Heart left ventricle (tissue), 16 donors: ENCODE results near the gene SMYD1. TPM values are rescaled to one million over a fixed set of nuclear protein-coding genes. Genes with fewer than 3 reads are reported as not detected.

Source experiments
- ATAC-seq, 4 donors: fragments of 200-7000 bp; cut with Tn5 transposase; one replicate each; pipeline ENCODE4 v1.9.1; 2020 to 2022; ENCODE audit warnings: moderate library complexity in 4 of 4, mild to moderate bottlenecking in 3 of 4, moderate number of reproducible peaks in 1 of 4
- DNase-seq, 5 donors: peaks; one replicate each; pipeline ENCODE4 v3.0.0-alpha.2; 2020
- H3K27ac ChIP-seq, 12 donors: fragments of 200-600 bp; sonication (generic) in 4 of 12; one replicate each; pipeline versions ENCODE4 v1.5.0 to v1.8.0; 2016 to 2022; ENCODE audit warnings: mild to moderate bottlenecking in 2 of 12
- H3K27me3 ChIP-seq, 9 donors: fragments of 200-600 bp; sonication (generic) in 2 of 9; one replicate each; pipeline versions ENCODE4 v1.5.1 to v1.8.0; 2016 to 2022; ENCODE audit warnings: mild to moderate bottlenecking in 3 of 9
- H3K36me3 ChIP-seq, 9 donors: fragments of 200-600 bp; sonication (generic) in 2 of 9; one replicate each; pipeline versions ENCODE4 v1.5.0 to v1.8.0; 2018 to 2022; ENCODE audit warnings: mild to moderate bottlenecking in 2 of 9
- H3K4me1 ChIP-seq, 12 donors: fragments of 200-600 bp; sonication (generic) in 4 of 12; one replicate each; pipeline versions ENCODE4 v1.5.0 to v1.8.0; 2016 to 2022; ENCODE audit warnings: mild to moderate bottlenecking in 3 of 12
- H3K4me3 ChIP-seq, 12 donors: fragments of 200-600 bp; sonication (generic) in 4 of 12; one replicate each; pipeline versions ENCODE4 v1.5.0 to v1.8.0; 2017 to 2022; ENCODE audit warnings: mild to moderate bottlenecking in 9 of 12, moderate library complexity in 4 of 12
- H3K9me3 ChIP-seq, 12 donors: fragments of 200-600 bp; sonication (generic) in 4 of 12; one replicate each; pipeline versions ENCODE4 v1.5.0 to v1.8.0; 2016 to 2022; ENCODE audit warnings: mild to moderate bottlenecking in 1 of 12
- POLR2A ChIP-seq, 2 donors: fragments of 450-650 bp; IDR thresholded peaks; one replicate each; pipeline ENCODE4 v1.6.1; 2017; ENCODE audit warnings: antibody characterized with exemption in 2 of 2, mild to moderate bottlenecking in 2 of 2, moderate library complexity in 2 of 2
- WGBS, 4 donors: extraction: QIAGEN DNeasy Blood & Tissue Kit in 2 of 4; methylation state at CpG; one replicate each; pipeline versions ENCODE4 v1.1.5 to v1.1.7; 2013 to 2018; 5-methylcytosine and 5-hydroxymethylcytosine counted together
- intact Hi-C, 10 donors: fragments of 100-400 bp; cut with DNase I; formaldehyde crosslinking; loops; one replicate each; pipeline versions ENCODE4 v1.11.1 to v1.14.2; 2022
- polyA plus RNA-seq, 2 donors: library from polyadenylated mRNA; stranded (reverse); fragments of 200-250 nt; gene quantifications; one replicate each; pipeline ENCODE4 v1.2.3, GENCODE V29; 2013
- total RNA-seq, 9 donors: library from RNA; depleted of rRNA in 2 of 9; stranded (reverse); fragments of >200 nt in 2 of 9; fragmentation: NEBNext Ultra II Directional in 3 of 9; extraction: Animal tissue kit (Norgen Biotek cat#: 25700) in 3 of 9; gene quantifications; one replicate each; pipeline versions ENCODE4 v1.1.0 to v1.2.4, GENCODE V29; 2016 to 2023
- TF ChIP-seq, protein P1 (sequence below), 12 donors: fragments of 200-600 bp; sonication (generic) in 4 of 12; IDR thresholded peaks; one replicate each; pipeline versions ENCODE4 v1.5.0 to v1.8.0; 2018 to 2022; ENCODE audit warnings: antibody characterized with exemption in 12 of 12, mild to moderate bottlenecking in 5 of 12
- donor health status: ischemic (EF 13 %, LVEDD 7.1; RV severe dilation, severe dysfunction).
- donor health status: healthy with polysubstance abuse.
- donor health status: DM: no; HTN: yes; CAD: no.
- donor health status: DM: no; HTN: no; CAD: no.
- donor health status: ischemic (EF 25% LVEDD 6.9; RV normal size, moderate dysfunction).
- donor health status: ischemic (EF 25% LVEDD 5.7; RV mildly dilated, moderate dysfunction).
- donor health status: healthy.
- donor health status: DM: yes; HTN: yes; CAD: no.
- donor health status: ischemic (EF 35%, LVEDD 5.7; RV mildly dilated, moderate dysfunction).
- donor health status: nonischemic (EF 11% LVEDD 7.7; RV severe dilation, severe dysfunction).
- donor health status: DM: yes; HTN: yes; CAD: no.
- donor health status: PGD.
- donor health status: ischemic (EF 29% LVEDD 5.4; RV normal size, mild dysfunction).
- donor health status: nonischemic (EF 23%, LVEDD 6.1; RV moderate dilation, normal function).

SMYD1 gene
- total and polyA plus RNA-seq, 11 donors, result 132 to 658 (median 346) TPM

DNA sequence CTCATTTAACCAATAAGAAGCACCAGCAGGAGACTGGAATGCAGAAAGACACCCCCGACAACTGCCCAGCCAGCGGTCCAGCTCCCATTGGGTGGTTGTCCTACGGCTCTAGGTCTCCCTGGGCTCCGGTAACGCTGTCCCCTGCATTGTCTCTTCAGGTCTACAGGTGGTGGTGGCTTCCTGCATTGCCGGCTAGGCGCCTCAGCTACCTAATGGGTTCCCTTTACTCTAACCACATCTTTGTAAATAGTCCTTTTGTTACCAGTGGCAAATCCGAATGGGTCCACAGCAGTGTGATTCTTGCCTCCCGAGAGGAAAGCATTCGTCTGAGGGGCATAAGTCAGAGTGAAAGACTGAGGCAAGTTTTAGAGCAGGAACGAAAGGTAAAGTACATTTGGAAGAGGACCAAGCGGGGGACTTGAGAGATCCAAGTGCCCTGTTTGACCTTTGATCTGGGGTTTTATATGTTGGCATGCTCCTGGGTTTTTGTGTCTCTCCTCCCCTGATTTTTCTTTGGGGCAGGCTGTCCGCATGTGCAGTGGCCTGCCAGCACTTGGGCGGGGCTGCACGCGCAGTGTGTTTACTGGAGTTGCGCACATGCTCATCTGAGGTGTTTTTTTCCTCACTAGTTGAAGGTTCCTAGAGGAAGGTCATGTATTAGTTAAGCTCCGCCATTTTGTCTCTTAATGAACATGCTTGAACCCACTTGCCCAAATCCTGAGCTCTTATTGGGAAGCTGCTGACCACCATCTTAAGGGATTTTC, 49.2 kb downstream of the SMYD1 start:
- DNase-seq, result no peak

GRCh38 chr2:88117973-88118372, 50.3 kb downstream of the SMYD1 start:
- H3K4me1 ChIP-seq, result peaks cover 0 to 10% (median 0%) of the 10 kb centered on the region in 12 donors
- H3K27me3 ChIP-seq, result no peaks in the 10 kb centered on the region
- H3K9me3 ChIP-seq, result no peaks in the 10 kb centered on the region
- ATAC-seq (no peak), DNase-seq (no peak)
- no peak overlapping the region for H3K27ac ChIP-seq
- TF ChIP-seq, protein P1, sequence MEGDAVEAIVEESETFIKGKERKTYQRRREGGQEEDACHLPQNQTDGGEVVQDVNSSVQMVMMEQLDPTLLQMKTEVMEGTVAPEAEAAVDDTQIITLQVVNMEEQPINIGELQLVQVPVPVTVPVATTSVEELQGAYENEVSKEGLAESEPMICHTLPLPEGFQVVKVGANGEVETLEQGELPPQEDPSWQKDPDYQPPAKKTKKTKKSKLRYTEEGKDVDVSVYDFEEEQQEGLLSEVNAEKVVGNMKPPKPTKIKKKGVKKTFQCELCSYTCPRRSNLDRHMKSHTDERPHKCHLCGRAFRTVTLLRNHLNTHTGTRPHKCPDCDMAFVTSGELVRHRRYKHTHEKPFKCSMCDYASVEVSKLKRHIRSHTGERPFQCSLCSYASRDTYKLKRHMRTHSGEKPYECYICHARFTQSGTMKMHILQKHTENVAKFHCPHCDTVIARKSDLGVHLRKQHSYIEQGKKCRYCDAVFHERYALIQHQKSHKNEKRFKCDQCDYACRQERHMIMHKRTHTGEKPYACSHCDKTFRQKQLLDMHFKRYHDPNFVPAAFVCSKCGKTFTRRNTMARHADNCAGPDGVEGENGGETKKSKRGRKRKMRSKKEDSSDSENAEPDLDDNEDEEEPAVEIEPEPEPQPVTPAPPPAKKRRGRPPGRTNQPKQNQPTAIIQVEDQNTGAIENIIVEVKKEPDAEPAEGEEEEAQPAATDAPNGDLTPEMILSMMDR (IDR thresholded peaks at IDR 0.05), result no peak
- no peak for TF ChIP-seq POLR2A (IDR thresholded peaks at IDR 0.05)
- 86 to 95% (median 88%) methylated on average over 4 of the region's 4 CpGs for WGBS, 4 donors
- no peak overlapping the region for H3K4me3 ChIP-seq
- peaks cover 0 to 9% (median 0%) of the 10 kb centered on the region in 9 donors for H3K36me3 ChIP-seq
- intact Hi-C loops, result no loop called here

More for the DNA sequence above, 49.2 kb downstream of the SMYD1 start:
- Histone ChIP-seq H3K4me3 (no peak overlapping the region), H3K27ac (no peak overlapping the region), H3K36me3 (peaks cover 0 to 20% (median 0%) of the 10 kb centered on the region in 9 donors), H3K4me1 (peaks cover 0 to 10% (median 0%) of the 10 kb centered on the region in 12 donors), H3K9me3 (no peaks in the 10 kb centered on the region), H3K27me3 (no peaks in the 10 kb centered on the region)
- WGBS, 4 donors, result 90 to 95% (median 94%) methylated on average over 18 of the region's 18 CpGs
- intact Hi-C loops, result no loop called here
- TF ChIP-seq, protein P1 (IDR thresholded peaks at IDR 0.05), result no peak
- TF ChIP-seq POLR2A (IDR thresholded peaks at IDR 0.05), result no peak
- ATAC-seq, result no peak

DNA sequence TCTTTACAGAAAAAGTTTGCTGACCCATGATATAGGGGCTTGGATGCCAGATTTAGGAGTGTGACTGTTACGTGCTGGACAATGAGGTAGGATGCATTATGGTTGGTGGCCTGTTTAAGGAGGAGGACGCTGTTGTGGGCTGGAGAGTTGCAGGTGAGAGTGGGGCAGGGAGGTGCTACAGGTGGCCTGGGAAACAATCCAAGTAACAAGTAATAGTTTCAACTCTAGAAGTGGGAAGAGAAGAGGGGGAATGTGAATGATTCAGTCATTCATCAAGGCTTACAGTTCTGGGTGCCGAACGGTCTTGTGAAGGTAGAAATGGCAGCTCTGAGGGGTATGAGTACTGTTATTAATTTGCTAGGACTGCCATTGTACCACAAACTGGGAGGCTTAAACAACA, 54.1 kb downstream of the SMYD1 start:
- no peaks in the 10 kb centered on the region for H3K36me3 ChIP-seq
- H3K9me3 ChIP-seq, result no peaks in the 10 kb centered on the region
- H3K27ac ChIP-seq, result no peak overlapping the region
- intact Hi-C loops, result no loop called here
- H3K27me3 ChIP-seq, result no peaks in the 10 kb centered on the region
- no peak overlapping the region for H3K4me3 ChIP-seq
- 92 to 96% (median 94%) methylated on average over 4 of the region's 4 CpGs for WGBS, 4 donors
- no peaks in the 10 kb centered on the region for H3K4me1 ChIP-seq
- DNase-seq, result no peak
- TF ChIP-seq, protein P1 (IDR thresholded peaks at IDR 0.05), result no peak
- TF ChIP-seq POLR2A (IDR thresholded peaks at IDR 0.05), result no peak
- ATAC-seq, result no peak

DNA sequence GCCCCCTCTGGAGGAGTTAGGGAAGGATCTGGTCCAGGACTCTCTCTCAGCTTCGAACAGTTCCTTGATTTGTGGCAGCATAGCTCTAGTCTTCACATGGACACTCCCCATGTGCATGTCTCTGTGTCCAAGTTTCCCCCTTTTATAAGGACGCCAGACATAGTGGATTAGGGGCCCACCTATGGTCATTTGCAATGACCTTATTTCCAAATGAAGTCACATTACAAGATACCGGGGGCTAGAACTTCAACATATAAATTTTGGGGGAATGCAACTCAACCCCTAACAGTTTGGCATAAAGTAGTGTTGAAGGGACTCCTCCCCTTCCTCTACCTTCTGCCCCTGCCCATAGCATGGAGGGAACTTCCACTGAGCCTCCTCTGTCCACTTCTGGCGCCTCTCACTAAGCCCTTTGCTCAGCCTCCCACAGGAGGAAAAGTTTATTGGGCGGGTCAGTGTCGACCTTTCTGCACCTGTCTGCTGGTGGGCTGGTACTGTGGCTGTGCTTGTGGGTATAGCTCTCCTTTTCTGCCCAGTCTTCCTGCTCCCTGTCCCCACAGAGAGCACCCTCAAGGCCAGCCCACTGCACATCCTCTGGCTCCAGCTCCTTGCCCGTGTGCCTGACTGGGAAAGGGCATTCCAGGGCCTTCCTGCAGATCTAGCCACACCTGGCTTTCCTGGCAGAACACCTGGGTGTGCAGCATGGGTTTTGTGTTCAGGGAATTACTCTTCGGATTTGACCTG, 54.7 kb downstream of the SMYD1 start:
- Histone ChIP-seq H3K4me3 (no peak overlapping the region), H3K36me3 (no peaks in the 10 kb centered on the region), H3K4me1 (no peaks in the 10 kb centered on the region), H3K9me3 (no peaks in the 10 kb centered on the region), H3K27me3 (no peaks in the 10 kb centered on the region), H3K27ac (no peak overlapping the region)
- intact Hi-C loops, result no loop called here
- ATAC-seq, result peak in 1 of 4 donors; percentile 14
- DNase-seq, result no peak
- no peak for TF ChIP-seq POLR2A (IDR thresholded peaks at IDR 0.05)
- 80 to 90% (median 85%) methylated on average over 7 to 8 of the region's 8 CpGs for WGBS, 4 donors
